ENCODE measurements around the gene PTPRT. TPM values are rescaled to one million over a fixed set of nuclear protein-coding genes. Genes with fewer than 3 reads are reported as not detected.

The PTPRT gene
- total RNA-seq, 4 donors from 2014 or later: 0.67 to 2.5 (median 1.0) TPM

GRCh38 chr20:42432496-42433334 lies 757.0 kb downstream of the PTPRT start:
- no peak overlapping the region for H3K27ac ChIP-seq
- no peak for DNase-seq
- TF ChIP-seq POLR2A (IDR thresholded peaks at IDR 0.05): no peak
- TF ChIP-seq CTCF (IDR thresholded peaks at IDR 0.05): no peak
- H3K4me3 ChIP-seq: no peak overlapping the region
- H3K4me1 ChIP-seq: no peaks in the 10 kb centered on the region
- H3K9me3 ChIP-seq: no peaks in the 10 kb centered on the region
- H3K36me3 ChIP-seq: no peaks in the 10 kb centered on the region
- no peaks in the 10 kb centered on the region for H3K27me3 ChIP-seq

DNA sequence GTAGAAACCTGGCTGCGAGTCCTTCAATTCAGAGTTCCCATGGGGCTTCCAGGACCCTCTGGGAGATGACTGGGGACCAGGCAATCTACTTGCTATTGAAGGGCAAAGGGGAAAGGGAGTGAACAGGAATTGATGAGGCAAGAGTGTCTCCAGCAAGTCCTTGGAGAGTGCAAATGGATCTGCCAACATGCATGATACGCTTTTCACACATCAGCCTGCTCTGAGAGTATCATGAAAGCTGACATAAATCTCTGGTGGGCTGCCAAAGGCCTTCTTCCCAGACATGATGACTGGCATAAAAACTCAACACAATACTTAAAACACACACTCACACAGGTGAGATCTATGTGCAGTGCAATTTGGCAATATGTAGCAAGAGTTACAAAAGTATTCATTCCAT lies 759.1 kb downstream of the PTPRT start:
- Histone ChIP-seq H3K36me3 (no peaks in the 10 kb centered on the region), H3K27me3 (no peaks in the 10 kb centered on the region), H3K4me3 (no peak overlapping the region), H3K4me1 (no peaks in the 10 kb centered on the region), H3K27ac (no peak overlapping the region), H3K9me3 (no peaks in the 10 kb centered on the region)
- DNase-seq: no peak
- TF ChIP-seq POLR2A (IDR thresholded peaks at IDR 0.05) (no peak), CTCF (IDR thresholded peaks at IDR 0.05) (no peak)

GRCh38 chr20:42429761-42430458 lies 759.8 kb downstream of the PTPRT start:
- no peaks in the 10 kb centered on the region for H3K4me1 ChIP-seq
- H3K27me3 ChIP-seq: no peaks in the 10 kb centered on the region
- no peak for DNase-seq
- H3K36me3 ChIP-seq: no peaks in the 10 kb centered on the region
- H3K9me3 ChIP-seq: no peaks in the 10 kb centered on the region
- no peak overlapping the region for H3K27ac ChIP-seq
- H3K4me3 ChIP-seq: no peak overlapping the region
- TF ChIP-seq CTCF (IDR thresholded peaks at IDR 0.05): no peak
- TF ChIP-seq POLR2A (IDR thresholded peaks at IDR 0.05): no peak

DNA sequence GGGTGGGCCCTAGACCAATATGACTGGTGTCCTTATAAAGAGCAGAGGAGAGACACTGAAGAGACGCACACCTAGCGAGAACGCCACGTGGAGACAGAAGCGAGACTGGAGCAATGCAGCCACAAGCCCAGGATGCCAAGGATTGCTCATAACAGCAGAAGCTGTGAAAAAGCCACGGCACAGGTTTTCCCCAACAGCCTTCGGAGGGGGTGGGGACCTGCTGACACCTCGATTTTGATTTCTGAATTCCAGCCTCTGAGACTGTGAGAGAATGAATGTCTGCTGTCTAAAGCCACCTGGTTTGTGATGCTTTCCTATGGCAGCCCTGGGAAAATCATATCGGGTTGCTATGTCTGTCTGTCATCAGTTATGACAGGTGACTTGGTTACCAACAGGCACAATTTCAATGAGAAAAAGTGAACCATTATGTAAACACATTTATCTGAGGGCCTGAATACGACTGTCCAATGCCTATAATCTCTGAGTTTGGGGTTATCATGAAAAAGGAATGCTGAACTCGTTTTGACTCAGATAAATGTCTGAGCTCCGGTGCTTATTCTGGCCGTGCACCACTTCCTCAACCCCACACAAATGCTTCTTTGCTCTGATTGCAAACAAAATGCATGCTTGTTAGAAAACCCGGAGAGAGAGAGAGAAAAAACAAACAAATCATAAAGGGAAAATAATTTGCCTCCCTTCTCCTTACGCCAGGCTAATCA lies 769.7 kb downstream of the PTPRT start:
- TF ChIP-seq CTCF (IDR thresholded peaks at IDR 0.05) (no peak), POLR2A (IDR thresholded peaks at IDR 0.05) (no peak)
- DNase-seq: no peak
- no peaks in the 10 kb centered on the region for H3K27me3 ChIP-seq
- no peaks in the 10 kb centered on the region for H3K9me3 ChIP-seq
- no peak overlapping the region for H3K4me3 ChIP-seq
- H3K4me1 ChIP-seq: no peaks in the 10 kb centered on the region
- no peak overlapping the region for H3K27ac ChIP-seq
- H3K36me3 ChIP-seq: no peaks in the 10 kb centered on the region

DNA sequence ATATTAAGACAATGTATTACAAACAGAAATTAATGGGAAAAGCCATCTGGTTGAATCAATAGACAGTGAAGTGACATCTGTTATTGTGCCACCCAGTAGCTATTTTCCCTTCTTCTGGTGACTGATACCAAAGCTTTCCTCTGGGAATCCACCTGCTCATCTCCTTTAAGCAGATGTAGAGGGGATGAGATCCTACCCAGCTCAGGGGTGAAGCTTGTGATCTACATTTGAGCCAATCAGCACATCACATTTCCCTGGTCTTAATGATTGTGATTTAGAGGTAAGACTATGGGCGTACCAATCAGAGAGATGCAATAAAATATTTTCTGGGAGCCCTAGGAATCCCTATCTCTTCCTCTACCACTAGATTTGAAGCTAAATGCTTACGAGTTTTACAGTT lies 782.9 kb downstream of the PTPRT start:
- no peak for DNase-seq
- no peaks in the 10 kb centered on the region for H3K9me3 ChIP-seq
- no peaks in the 10 kb centered on the region for H3K4me1 ChIP-seq
- no peaks in the 10 kb centered on the region for H3K27me3 ChIP-seq
- no peak overlapping the region for H3K4me3 ChIP-seq
- TF ChIP-seq CTCF (IDR thresholded peaks at IDR 0.05) (no peak), POLR2A (IDR thresholded peaks at IDR 0.05) (no peak)
- no peaks in the 10 kb centered on the region for H3K36me3 ChIP-seq
- no peak overlapping the region for H3K27ac ChIP-seq

Data from Peyer's patch (tissue), 4 donors.